HTERT RPE-1 (cell line): ENCODE measurements around the gene NCOA7.
"Not testable (repeated sequence)": the region's sequence is repeated elsewhere in the genome, so short reads cannot be mapped to it uniquely, and the experiment has no call there.

Source experiments
- in situ Hi-C: fragments of 300-500 bp; cut with MboI; formaldehyde crosslinking; loops from 4 replicates; pipeline ENCODE4 v1.14.3; 2020; ENCODE audit warnings: low sequenced_read_pairs

The NCOA7 gene

GRCh38 chr6:125789576-125790357 is 993 bp upstream of the NCOA7 start:
- in situ Hi-C loops: no loop called here

- in situ Hi-C loops: no loop called here
Observed at GRCh38 chr6:125791151-125791819, 525 bp downstream of the NCOA7 start.

- in situ Hi-C loops: no loop called here
Observed at GRCh38 chr6:125791820-125792165, 1.0 kb downstream of the NCOA7 start.

- in situ Hi-C loops: no loop called here
Observed at GRCh38 chr6:125792172-125792571, 1.4 kb downstream of the NCOA7 start.

GRCh38 chr6:125792680-125793079 is 1.9 kb downstream of the NCOA7 start:
- in situ Hi-C loops: no loop called here

GRCh38 chr6:125793280-125793679 is 2.5 kb downstream of the NCOA7 start:
- in situ Hi-C loops: no loop called here

- in situ Hi-C loops: no loop called here
Observed at GRCh38 chr6:125793863-125794262, 3.1 kb downstream of the NCOA7 start.

GRCh38 chr6:125794342-125795137 is 3.8 kb downstream of the NCOA7 start:
- in situ Hi-C loops: no loop called here

- in situ Hi-C loops: no loop called here
Observed at GRCh38 chr6:125795301-125795700, 4.5 kb downstream of the NCOA7 start.

- in situ Hi-C loops: no loop called here
Observed at GRCh38 chr6:125797120-125797885, 6.5 kb downstream of the NCOA7 start.

- in situ Hi-C loops: no loop called here
Observed at GRCh38 chr6:125797886-125798444, 7.2 kb downstream of the NCOA7 start.

GRCh38 chr6:125798734-125799508 is 8.2 kb downstream of the NCOA7 start:
- in situ Hi-C loops: no loop called here

GRCh38 chr6:125802383-125802782 is 11.6 kb downstream of the NCOA7 start:
- in situ Hi-C loops: no loop called here

- in situ Hi-C loops: no loop called here
Observed at GRCh38 chr6:125802943-125803377, 12.2 kb downstream of the NCOA7 start.

- in situ Hi-C loops: no loop called here
Observed at GRCh38 chr6:125804264-125804663, 13.5 kb downstream of the NCOA7 start.

- in situ Hi-C loops: not testable (repeated sequence)
Observed at GRCh38 chr6:125804866-125805425, 14.2 kb downstream of the NCOA7 start.

- in situ Hi-C loops: no loop called here
Observed at GRCh38 chr6:125806813-125807212, 16.1 kb downstream of the NCOA7 start.

GRCh38 chr6:125807293-125807692 is 16.5 kb downstream of the NCOA7 start:
- in situ Hi-C loops: no loop called here

- in situ Hi-C loops: no loop called here
Observed at GRCh38 chr6:125808060-125808459, 17.3 kb downstream of the NCOA7 start.

- in situ Hi-C loops: no loop called here
Observed at GRCh38 chr6:125808591-125808990, 17.8 kb downstream of the NCOA7 start.
